Hematopoietic multipotent progenitor cell treated with erythropoietin and hydrocortisone succinate and interleukin-3 and kit ligand, for 6 days (in vitro differentiated cells): ENCODE measurements around the gene EIF4E2.
A peak's percentile ranks its signal among the peaks of the same experiment; 100 is the strongest.
"Not testable (repeated sequence)": the region's sequence is repeated elsewhere in the genome, so short reads cannot be mapped to it uniquely, and the experiment has no call there.

Experiments
- DNase-seq: peaks from one replicate; pipeline ENCODE4 v3.0.0-alpha.2; 2015

The EIF4E2 gene

GRCh38 chr2:232522623-232523401, 27.7 kb upstream of the EIF4E2 start:
- DNase-seq, result no peak

- no peak for DNase-seq
These were observed 27.1 kb upstream of the EIF4E2 start for GRCh38 chr2:232523402-232523681.

- peak; percentile 85 for DNase-seq
These were observed 26.5 kb upstream of the EIF4E2 start for GRCh38 chr2:232523682-232524597.

GRCh38 chr2:232524771-232525170, 25.7 kb upstream of the EIF4E2 start:
- DNase-seq, result no peak

- DNase-seq, result no peak
These were observed 25.3 kb upstream of the EIF4E2 start for GRCh38 chr2:232525199-232525598.

- no peak for DNase-seq
These were observed 24.6 kb upstream of the EIF4E2 start, which contains the start of gene CHRND for GRCh38 chr2:232525791-232526371. CHRND (plus strand) TSS chr2:232526160; CDS start chr2:232526216, 56 bp downstream.

- no peak for DNase-seq
These were observed 24.0 kb upstream of the EIF4E2 start for GRCh38 chr2:232526372-232526941.

- DNase-seq, result no peak
These were observed 22.5 kb upstream of the EIF4E2 start for GRCh38 chr2:232527905-232528470.

GRCh38 chr2:232528746-232529460, 21.6 kb upstream of the EIF4E2 start:
- DNase-seq, result no peak

- DNase-seq, result no peak
These were observed 20.5 kb upstream of the EIF4E2 start for GRCh38 chr2:232529806-232530547.

- no peak for DNase-seq
These were observed 19.7 kb upstream of the EIF4E2 start for GRCh38 chr2:232530626-232531260.

- DNase-seq, result no peak
These were observed 18.1 kb upstream of the EIF4E2 start for GRCh38 chr2:232532419-232532818.

GRCh38 chr2:232532821-232533220, 17.7 kb upstream of the EIF4E2 start:
- not testable (repeated sequence) for DNase-seq

GRCh38 chr2:232533944-232534710, 16.4 kb upstream of the EIF4E2 start:
- no peak for DNase-seq

- no peak for DNase-seq
These were observed 15.4 kb upstream of the EIF4E2 start for GRCh38 chr2:232534940-232535651.

- DNase-seq, result no peak
These were observed 14.5 kb upstream of the EIF4E2 start for GRCh38 chr2:232535761-232536530.

GRCh38 chr2:232537079-232537478, 13.4 kb upstream of the EIF4E2 start:
- DNase-seq, result peak; percentile 39

- no peak for DNase-seq
These were observed 13.0 kb upstream of the EIF4E2 start for GRCh38 chr2:232537499-232537898.

- no peak for DNase-seq
These were observed 11.8 kb upstream of the EIF4E2 start for GRCh38 chr2:232538671-232539070.
